ENCODE measurements around the gene PIK3CD. TPM values are rescaled to one million over a fixed set of nuclear protein-coding genes. Genes with fewer than 3 reads are reported as not detected.
"Not testable (repeated sequence)": the region's sequence is repeated elsewhere in the genome, so short reads cannot be mapped to it uniquely, and the experiment has no call there.

PIK3CD gene
- total RNA-seq, 1 donor from 2014 or later = 4.7 TPM

- H3K4me1 Mint-ChIP-seq = no peaks in the 10 kb centered on the region
- no peak overlapping the region for H3K27ac Mint-ChIP-seq
- H3K4me3 Mint-ChIP-seq = no peak overlapping the region
- H3K9me3 Mint-ChIP-seq = no peaks in the 10 kb centered on the region
- TF ChIP-seq, protein P1, sequence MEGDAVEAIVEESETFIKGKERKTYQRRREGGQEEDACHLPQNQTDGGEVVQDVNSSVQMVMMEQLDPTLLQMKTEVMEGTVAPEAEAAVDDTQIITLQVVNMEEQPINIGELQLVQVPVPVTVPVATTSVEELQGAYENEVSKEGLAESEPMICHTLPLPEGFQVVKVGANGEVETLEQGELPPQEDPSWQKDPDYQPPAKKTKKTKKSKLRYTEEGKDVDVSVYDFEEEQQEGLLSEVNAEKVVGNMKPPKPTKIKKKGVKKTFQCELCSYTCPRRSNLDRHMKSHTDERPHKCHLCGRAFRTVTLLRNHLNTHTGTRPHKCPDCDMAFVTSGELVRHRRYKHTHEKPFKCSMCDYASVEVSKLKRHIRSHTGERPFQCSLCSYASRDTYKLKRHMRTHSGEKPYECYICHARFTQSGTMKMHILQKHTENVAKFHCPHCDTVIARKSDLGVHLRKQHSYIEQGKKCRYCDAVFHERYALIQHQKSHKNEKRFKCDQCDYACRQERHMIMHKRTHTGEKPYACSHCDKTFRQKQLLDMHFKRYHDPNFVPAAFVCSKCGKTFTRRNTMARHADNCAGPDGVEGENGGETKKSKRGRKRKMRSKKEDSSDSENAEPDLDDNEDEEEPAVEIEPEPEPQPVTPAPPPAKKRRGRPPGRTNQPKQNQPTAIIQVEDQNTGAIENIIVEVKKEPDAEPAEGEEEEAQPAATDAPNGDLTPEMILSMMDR (IDR thresholded peaks at IDR 0.05; ENCODE audit: unreplicated experiment) = no peak
- H3K27me3 Mint-ChIP-seq (ENCODE audit: low read depth) = no peaks in the 10 kb centered on the region
- peaks cover 42% of the 10 kb centered on the region for H3K36me3 Mint-ChIP-seq
- DNase-seq (ENCODE audit: low spot score in 2 of 2, unreplicated experiment in 2 of 2) = no peak
Measured at GRCh38 chr1:9746651-9747050, 95.1 kb downstream of the PIK3CD start.

DNA sequence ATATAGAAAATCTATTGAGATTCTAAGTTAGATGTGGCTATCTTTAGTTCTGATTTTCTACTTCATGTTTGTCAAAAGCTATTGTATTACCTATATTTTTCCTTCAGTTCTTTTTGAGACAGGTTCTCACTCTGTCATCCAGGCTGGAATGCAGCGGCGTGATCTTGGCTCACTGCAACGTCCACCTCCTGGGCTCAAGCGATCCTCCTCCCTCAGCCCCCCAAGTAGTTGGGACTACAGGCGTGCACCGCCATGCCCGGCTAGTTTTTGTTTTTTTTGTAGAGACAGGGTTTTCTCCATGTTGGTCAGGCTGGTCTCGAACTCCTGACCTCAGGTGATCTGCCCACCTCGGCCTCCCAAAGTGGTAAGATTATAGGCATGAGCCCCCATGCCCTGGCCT lies 96.9 kb downstream of the PIK3CD start:
- not testable (repeated sequence) for H3K27ac Mint-ChIP-seq; H3K4me1 Mint-ChIP-seq; H3K27me3 Mint-ChIP-seq (ENCODE audit: low read depth); H3K4me3 Mint-ChIP-seq; H3K9me3 Mint-ChIP-seq; DNase-seq (ENCODE audit: low spot score in 2 of 2, unreplicated experiment in 2 of 2)
- peaks cover 37% of the 10 kb centered on the region for H3K36me3 Mint-ChIP-seq

GRCh38 chr1:9749361-9749760 lies 97.8 kb downstream of the PIK3CD start:
- DNase-seq (ENCODE audit: low spot score in 2 of 2, unreplicated experiment in 2 of 2) = no peak
- no peaks in the 10 kb centered on the region for H3K9me3 Mint-ChIP-seq
- no peaks in the 10 kb centered on the region for H3K4me1 Mint-ChIP-seq
- no peak overlapping the region for H3K27ac Mint-ChIP-seq
- no peaks in the 10 kb centered on the region for H3K27me3 Mint-ChIP-seq (ENCODE audit: low read depth)
- peaks cover 31% of the 10 kb centered on the region for H3K36me3 Mint-ChIP-seq
- H3K4me3 Mint-ChIP-seq = no peak overlapping the region
- TF ChIP-seq, protein P1 (IDR thresholded peaks at IDR 0.05; ENCODE audit: unreplicated experiment) = no peak

DNA sequence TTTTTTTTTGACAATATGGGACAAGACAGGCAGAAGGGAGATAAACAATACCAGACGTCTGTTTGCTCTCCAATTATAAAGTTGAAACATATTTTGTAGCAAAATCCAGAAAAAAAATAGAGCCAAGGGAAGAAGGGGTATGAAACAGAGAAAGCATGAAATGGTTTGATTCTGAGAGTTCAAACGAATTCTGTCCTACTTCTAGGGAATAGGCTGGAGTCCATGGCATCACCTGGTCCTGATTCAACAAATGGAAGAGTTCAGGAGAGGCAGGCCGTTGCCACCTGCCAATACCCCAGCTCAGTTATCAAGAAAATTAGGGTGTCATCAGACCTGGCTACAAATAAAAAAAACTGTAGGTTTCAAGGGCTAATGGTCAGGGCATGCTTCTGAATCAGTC lies 100.4 kb downstream of the PIK3CD start:
- Mint-ChIP-seq H3K27ac (peak overlapping the region; percentile 1), H3K36me3 (peaks cover 34% of the 10 kb centered on the region), H3K27me3 (ENCODE audit: low read depth) (no peaks in the 10 kb centered on the region), H3K4me1 (peaks cover 17% of the 10 kb centered on the region), H3K4me3 (no peak overlapping the region), H3K9me3 (no peaks in the 10 kb centered on the region)
- no peak for DNase-seq (ENCODE audit: low spot score in 2 of 2, unreplicated experiment in 2 of 2)
- TF ChIP-seq, protein P1 (IDR thresholded peaks at IDR 0.05; ENCODE audit: unreplicated experiment) = no peak

- peaks cover 17% of the 10 kb centered on the region for H3K4me1 Mint-ChIP-seq
- H3K4me3 Mint-ChIP-seq = no peak overlapping the region
Measured at GRCh38 chr1:9753121-9753531, 101.6 kb downstream of the PIK3CD start.

DNA sequence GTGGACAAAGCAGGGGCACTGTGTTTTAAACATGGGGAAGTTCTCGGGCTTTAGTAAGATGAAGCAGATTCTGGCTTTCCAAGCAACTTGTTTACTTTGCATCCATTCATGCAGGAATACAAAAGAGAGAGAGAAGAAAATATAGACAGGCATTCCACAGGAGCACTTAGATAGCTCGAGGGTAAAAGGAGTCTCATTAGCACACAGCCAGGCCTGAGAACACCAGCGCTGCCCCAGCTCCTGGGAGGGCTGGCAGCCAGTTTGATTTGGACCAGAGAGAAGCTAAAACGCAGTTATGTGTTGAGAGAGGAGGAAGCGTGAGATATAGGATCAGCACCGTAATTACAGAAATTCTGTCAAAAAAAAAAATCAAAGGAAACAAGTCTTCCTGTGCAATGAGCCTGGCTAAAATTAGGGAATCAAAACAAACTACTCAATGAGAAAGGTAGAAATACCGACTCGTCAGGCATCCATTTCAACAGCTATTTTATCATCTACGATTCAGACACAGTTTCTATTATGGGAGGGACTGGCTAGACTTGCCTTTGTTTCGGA lies 104.0 kb downstream of the PIK3CD start:
- no peak for DNase-seq (ENCODE audit: low spot score in 2 of 2, unreplicated experiment in 2 of 2)
- Mint-ChIP-seq H3K9me3 (no peaks in the 10 kb centered on the region), H3K4me1 (peaks cover 17% of the 10 kb centered on the region), H3K27me3 (ENCODE audit: low read depth) (no peaks in the 10 kb centered on the region), H3K4me3 (peak overlapping the region; percentile 15), H3K27ac (peak overlapping the region; percentile 73), H3K36me3 (peaks cover 20% of the 10 kb centered on the region)
- TF ChIP-seq, protein P1 (IDR thresholded peaks at IDR 0.05; ENCODE audit: unreplicated experiment) = no peak

More at GRCh38 chr1:9753121-9753531, 101.6 kb downstream of the PIK3CD start:
- Mint-ChIP-seq H3K9me3 (no peaks in the 10 kb centered on the region), H3K27ac (no peak overlapping the region), H3K36me3 (peaks cover 31% of the 10 kb centered on the region), H3K27me3 (ENCODE audit: low read depth) (no peaks in the 10 kb centered on the region)
- DNase-seq (ENCODE audit: low spot score in 2 of 2, unreplicated experiment in 2 of 2) = no peak
- TF ChIP-seq, protein P1 (IDR thresholded peaks at IDR 0.05; ENCODE audit: unreplicated experiment) = no peak

Data from mesothelial cell of epicardium (in vitro differentiated cells).